T-cell (primary cell): ENCODE measurements around the gene TSPAN13. TPM values are rescaled to one million over a fixed set of nuclear protein-coding genes. Genes with fewer than 3 reads are reported as not detected.

Source experiments
- ATAC-seq, 4 experiments: fragments of 200-7000 bp in 3 of 4; fragments of 150-1000 bp in 1 of 4; cut with Tn5 transposase; replicated peaks in 1 of 4; 1 replicate in 3 of 4; 2 replicates in 1 of 4; pipeline ENCODE4 v1.10.0; 2021; ENCODE audit warnings: moderate library complexity in 3 of 4, mild to moderate bottlenecking in 2 of 4, moderate number of reproducible peaks in 1 of 4
- CTCF ChIA-PET, 2 donors: fragments of 300-600 bp; sonication (Branson Sonifier 250); formaldehyde crosslinking; loops; one replicate each; lab custom pipeline; 2022; ENCODE audit warnings: antibody characterized with exemption in 2 of 2; lab: Charles Lee
- POLR2A ChIA-PET, 2 donors: fragments of 300-600 bp; sonication (Branson Sonifier 250); formaldehyde crosslinking; loops; one replicate each; lab custom pipeline; 2022; ENCODE audit warnings: antibody characterized with exemption in 2 of 2; lab: Charles Lee
- DNase-seq, 35 experiments: peaks; one replicate each; pipeline versions ENCODE4 v3.0.0 to v3.0.0-alpha.2; 2013 to 2023
- H3K27ac ChIP-seq: one replicate; pipeline ENCODE4 v1.5.1; 2013; ENCODE audit warnings: low read length
- H3K27me3 ChIP-seq, 2 experiments: replicated peaks in 1 of 2; 1 replicate in 1 of 2; 2 replicates in 1 of 2; pipeline versions ENCODE4 v1.6.1 to v1.7.0; 2013; ENCODE audit warnings: low read length in 1 of 2, mixed read lengths in 1 of 2; ENCODE audit not compliant: control insufficient read depth in 2 of 2, insufficient read depth in 2 of 2; ENCODE audit errors: extremely low read depth in 1 of 2
- H3K36me3 ChIP-seq, 2 donors: 1 replicate in 1 of 2; 2 replicates in 1 of 2; pipeline versions ENCODE4 v1.6.1 to v1.7.0; 2013; ENCODE audit warnings: low read length in 1 of 2; ENCODE audit not compliant: control insufficient read depth in 2 of 2, insufficient read depth in 1 of 2; ENCODE audit errors: extremely low read depth in 1 of 2
- H3K4me1 ChIP-seq, 2 experiments: 1 replicate in 1 of 2; 2 replicates in 1 of 2; pipeline versions ENCODE4 v1.6.1 to v1.7.0; 2013; ENCODE audit warnings: low read length in 2 of 2, mixed read lengths in 1 of 2; ENCODE audit not compliant: insufficient read depth in 2 of 2, control insufficient read depth in 1 of 2; ENCODE audit errors: extremely low read depth in 1 of 2
- H3K4me3 ChIP-seq, 2 donors: 1 replicate in 1 of 2; 2 replicates in 1 of 2; pipeline versions ENCODE4 v1.5.1 to v1.7.0; 2013; ENCODE audit warnings: mild to moderate bottlenecking in 2 of 2, low read length in 1 of 2, moderate library complexity in 1 of 2; ENCODE audit not compliant: control insufficient read depth in 1 of 2; ENCODE audit errors: extremely low read depth in 1 of 2
- H3K9me3 ChIP-seq: 2 replicates; pipeline ENCODE4 v1.7.0; 2013
- H3K27ac Mint-ChIP-seq, 2 donors: one replicate each; pipeline ENCODE4 v1.8.0; 2020 to 2021; ENCODE audit warnings: mild to moderate bottlenecking in 2 of 2, mixed read lengths in 2 of 2
- H3K27me3 Mint-ChIP-seq, 2 donors: one replicate each; pipeline ENCODE4 v1.8.0; 2021 to 2022; ENCODE audit warnings: mixed read lengths in 2 of 2
- H3K36me3 Mint-ChIP-seq: one replicate; pipeline ENCODE4 v1.8.0; 2021; ENCODE audit warnings: mixed read lengths
- H3K4me1 Mint-ChIP-seq, 3 donors: one replicate each; pipeline ENCODE4 v1.8.0; 2020 to 2022; ENCODE audit warnings: mixed read lengths in 3 of 3, mild to moderate bottlenecking in 1 of 3
- H3K4me3 Mint-ChIP-seq, 3 donors: one replicate each; pipeline ENCODE4 v1.8.0; 2020 to 2022; ENCODE audit warnings: mild to moderate bottlenecking in 3 of 3, mixed read lengths in 3 of 3, moderate library complexity in 3 of 3
- H3K9me3 Mint-ChIP-seq, 3 donors: one replicate each; pipeline ENCODE4 v1.8.0; 2020 to 2022; ENCODE audit warnings: mixed read lengths in 3 of 3
- WGBS: methylation state at CpG from one replicate; pipeline ENCODE4 v1.1.5; 2013; ENCODE audit warnings: missing lambda C conversion rate; ENCODE audit not compliant: insufficient coverage; 5-methylcytosine and 5-hydroxymethylcytosine counted together
- total RNA-seq, 35 experiments: library from RNA in 6 of 35; stranded (reverse) in 6 of 35; fragments of 120-200 nt in 1 of 35; gene quantifications; one replicate each; pipeline versions ENCODE4 v1.2.1 to v1.2.4 and lab custom pipeline; 2013 to 2026

The TSPAN13 gene
- total RNA-seq, 5 donors from 2014 or later (not counting 1 experiment from before 2014, with no cell fraction given) = 0.73 to 2.0 (median 0.98) TPM

GRCh38 chr7:16754856-16755317 is 1.3 kb downstream of the TSPAN13 start:
- CTCF ChIA-PET = interaction anchor here in 1 of 2 donors (0.6 kb wide), 1 partner anchor 120 kb away, joined by 4 read pairs; no protein-coding TSS in a partner anchor

DNA sequence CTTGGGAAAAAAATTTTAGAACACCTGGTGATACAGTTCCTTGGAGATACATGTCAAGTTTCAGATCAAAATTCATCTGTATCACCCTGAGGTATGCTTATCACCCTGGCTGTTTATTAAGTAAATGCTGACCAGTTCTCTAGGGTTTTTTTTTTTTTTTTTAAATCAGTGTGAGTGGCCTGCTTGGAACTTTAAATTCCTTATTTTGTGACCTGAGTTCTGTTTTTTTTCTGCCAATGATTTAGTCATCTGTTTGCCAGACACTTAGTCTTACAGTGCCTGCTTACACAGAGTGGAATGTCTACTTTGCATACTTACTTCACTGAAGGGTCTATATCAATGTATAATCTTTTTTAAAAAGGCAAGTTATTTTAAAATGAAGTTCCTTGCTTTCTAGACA is 1.8 kb downstream of the TSPAN13 start:
- no peak for ATAC-seq
- Mint-ChIP-seq H3K4me3 (peak overlapping the region in 2 of 3 donors; percentile 77 to 86), H3K9me3 (no peaks in the 10 kb centered on the region), H3K27ac (no peak overlapping the region), H3K36me3 (no peaks in the 10 kb centered on the region), H3K27me3 (peaks cover 23% of the 10 kb centered on the region in 2 donors), H3K4me1 (peaks cover 10 to 18% (median 10%) of the 10 kb centered on the region in 3 donors)
- H3K4me3 ChIP-seq = no peak overlapping the region
- H3K9me3 ChIP-seq = no peaks in the 10 kb centered on the region
- peaks cover 2 to 22% of the 10 kb centered on the region in 2 experiments for H3K27me3 ChIP-seq
- DNase-seq = no peak
- no peak overlapping the region for H3K27ac ChIP-seq
- ChIA-PET POLR2A (interaction anchor here in 1 of 2 donors (0.7 kb wide), 1 partner anchor 127 kb away, joined by 3 read pairs; no protein-coding TSS in a partner anchor), CTCF (no interaction called here)
- H3K4me1 ChIP-seq = peaks cover 3 to 12% of the 10 kb centered on the region in 2 experiments
- no peaks in the 10 kb centered on the region for H3K36me3 ChIP-seq

More at GRCh38 chr7:16754856-16755317, 1.3 kb downstream of the TSPAN13 start:
- Mint-ChIP-seq H3K4me1 (peaks cover 10 to 18% (median 10%) of the 10 kb centered on the region in 3 donors), H3K27ac (no peak overlapping the region), H3K27me3 (peaks cover 23% of the 10 kb centered on the region in 2 donors), H3K9me3 (no peaks in the 10 kb centered on the region), H3K4me3 (peak overlapping the region; percentile 69 to 86 (median 77)), H3K36me3 (no peaks in the 10 kb centered on the region)
- DNase-seq (no peak), ATAC-seq (no peak)
- POLR2A ChIA-PET = interaction anchor here (0.6 to 0.7 kb wide), 2 partner anchors 126 to 334 kb away, joined by 3 to 8 read pairs; partner anchors contain the start of gene CRPPA (in 1 of the 2)
- H3K4me1 ChIP-seq = peaks cover 3 to 12% of the 10 kb centered on the region in 2 experiments
- H3K9me3 ChIP-seq = no peaks in the 10 kb centered on the region
- peaks cover 2 to 22% of the 10 kb centered on the region in 2 experiments for H3K27me3 ChIP-seq
- 60% methylated on average over 2 of the region's 6 CpGs for WGBS
- no peaks in the 10 kb centered on the region for H3K36me3 ChIP-seq
- H3K27ac ChIP-seq = no peak overlapping the region
- no peak overlapping the region for H3K4me3 ChIP-seq

DNA sequence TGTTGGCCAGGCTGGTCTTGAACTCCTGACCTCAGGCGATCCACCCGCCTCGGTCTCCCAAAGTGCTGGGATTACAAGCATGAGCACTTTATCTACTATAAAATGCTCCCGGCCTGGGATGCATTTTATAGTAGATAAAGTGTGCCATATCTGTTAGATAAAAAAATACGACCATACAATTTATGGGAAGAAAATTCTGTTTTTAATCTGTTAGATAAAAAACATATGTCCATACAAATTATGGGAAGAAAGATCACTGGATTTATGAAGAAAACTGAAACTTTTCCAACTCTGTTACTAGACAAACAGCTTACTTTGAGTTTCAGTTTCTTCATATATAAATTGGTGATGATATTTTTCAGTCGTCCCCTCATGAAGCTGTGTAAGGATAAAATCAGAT is 4.5 kb downstream of the TSPAN13 start:
- H3K27ac Mint-ChIP-seq = no peak overlapping the region
- no peak for DNase-seq
- ATAC-seq = no peak
- H3K4me3 Mint-ChIP-seq = no peak overlapping the region
- no peaks in the 10 kb centered on the region for H3K9me3 ChIP-seq
- POLR2A ChIA-PET = no interaction called here
- no peaks in the 10 kb centered on the region for H3K36me3 ChIP-seq
- H3K27ac ChIP-seq = no peak overlapping the region
- WGBS = no CpG with 5 or more reads among the region's 6 CpGs
- H3K9me3 Mint-ChIP-seq = no peaks in the 10 kb centered on the region
- no peak overlapping the region for H3K4me3 ChIP-seq
- peaks cover 10 to 17% (median 10%) of the 10 kb centered on the region in 3 donors for H3K4me1 Mint-ChIP-seq
- peaks cover 20% of the 10 kb centered on the region in 2 donors for H3K27me3 Mint-ChIP-seq
- CTCF ChIA-PET = no interaction called here
- peaks cover 3 to 12% of the 10 kb centered on the region in 2 experiments for H3K4me1 ChIP-seq
- H3K27me3 ChIP-seq = peaks cover 2 to 18% of the 10 kb centered on the region in 2 experiments
- H3K36me3 Mint-ChIP-seq = no peaks in the 10 kb centered on the region

- H3K27ac Mint-ChIP-seq = no peak overlapping the region
- peaks cover 8 to 14% (median 10%) of the 10 kb centered on the region in 3 donors for H3K4me1 Mint-ChIP-seq
- POLR2A ChIA-PET = no interaction called here
- H3K4me3 Mint-ChIP-seq = no peak overlapping the region
- Histone ChIP-seq H3K27me3 (peaks cover 2 to 12% of the 10 kb centered on the region in 2 experiments), H3K27ac (no peak overlapping the region), H3K9me3 (no peaks in the 10 kb centered on the region), H3K36me3 (no peaks in the 10 kb centered on the region), H3K4me3 (no peak overlapping the region), H3K4me1 (peaks cover 3 to 7% of the 10 kb centered on the region in 2 experiments)
- no peak for ATAC-seq
- DNase-seq = no peak
- WGBS = 96% methylated on average over 4 of the region's 10 CpGs
- H3K36me3 Mint-ChIP-seq = no peaks in the 10 kb centered on the region
- CTCF ChIA-PET = no interaction called here
- peaks cover 17 to 20% of the 10 kb centered on the region in 2 donors for H3K27me3 Mint-ChIP-seq
- H3K9me3 Mint-ChIP-seq = no peaks in the 10 kb centered on the region
Measured at GRCh38 chr7:16758631-16759611, 5.4 kb downstream of the TSPAN13 start.

- Histone ChIP-seq H3K27me3 (peaks cover 0 to 2% of the 10 kb centered on the region in 2 experiments), H3K27ac (no peak overlapping the region), H3K4me1 (no peaks in the 10 kb centered on the region), H3K9me3 (no peaks in the 10 kb centered on the region), H3K36me3 (no peaks in the 10 kb centered on the region), H3K4me3 (no peak overlapping the region)
- POLR2A ChIA-PET = no interaction called here
- no peaks in the 10 kb centered on the region for H3K9me3 Mint-ChIP-seq
- ATAC-seq = no peak
- CTCF ChIA-PET = no interaction called here
- DNase-seq = no peak
- H3K4me1 Mint-ChIP-seq = peaks cover 0 to 7% (median under 1%) of the 10 kb centered on the region in 3 donors
- H3K27ac Mint-ChIP-seq = no peak overlapping the region
- no peak overlapping the region for H3K4me3 Mint-ChIP-seq
- no CpG with 5 or more reads among the region's 1 CpG for WGBS
- peaks cover 10 to 13% of the 10 kb centered on the region in 2 donors for H3K27me3 Mint-ChIP-seq
- H3K36me3 Mint-ChIP-seq = no peaks in the 10 kb centered on the region
Measured at GRCh38 chr7:16759840-16760239, 6.3 kb downstream of the TSPAN13 start.

GRCh38 chr7:16762177-16762576 is 8.6 kb downstream of the TSPAN13 start:
- Histone ChIP-seq H3K9me3 (no peaks in the 10 kb centered on the region), H3K27me3 (no peaks in the 10 kb centered on the region), H3K4me1 (no peaks in the 10 kb centered on the region), H3K4me3 (no peak overlapping the region), H3K27ac (no peak overlapping the region), H3K36me3 (no peaks in the 10 kb centered on the region)
- 100% methylated on average over 2 of the region's 4 CpGs for WGBS
- Mint-ChIP-seq H3K27me3 (no peaks in the 10 kb centered on the region), H3K4me3 (no peak overlapping the region), H3K9me3 (no peaks in the 10 kb centered on the region), H3K36me3 (no peaks in the 10 kb centered on the region), H3K4me1 (peaks cover 0 to 5% (median 0%) of the 10 kb centered on the region in 3 donors), H3K27ac (no peak overlapping the region)
- CTCF ChIA-PET = no interaction called here
- no peak for DNase-seq
- POLR2A ChIA-PET = no interaction called here
- ATAC-seq = no peak
